ENCODE measurements around the gene SF1. TPM values are rescaled to one million over a fixed set of nuclear protein-coding genes. Genes with fewer than 3 reads are reported as not detected.

SF1 gene
- total and polyA plus RNA-seq, 2 of the 4 experiments (the other 2 are of a cell fraction) = 56.8 to 88.0 TPM

- intact Hi-C loops (cut with micrococcal nuclease) (no loop called here), dilution Hi-C loops (cut with HindIII; ENCODE audit: low sequenced_read_pairs, unreplicated experiment) (no loop called here), in situ Hi-C loops (cut with MboI; ENCODE audit: low sequenced_read_pairs) (no loop called here)
- Histone ChIP-seq H3K9ac (ENCODE audit: low read depth, low read length) (no peak overlapping the region), H3K79me1 (ENCODE audit: low read depth in 1 of 2, low read length in 2 of 2) (no peaks in the 10 kb centered on the region), H2BK120ac (ENCODE audit: low read depth, low read length) (no peak overlapping the region), H3K4me3 (ENCODE audit: insufficient read depth, low read depth, low read length) (no peak overlapping the region), H3K9me3 (ENCODE audit: control insufficient read depth, insufficient read depth, low read length) (no peaks in the 10 kb centered on the region), H2BK5ac (ENCODE audit: low read depth, low read length, poor library complexity, severe bottlenecking) (no peak overlapping the region), H4K91ac (ENCODE audit: insufficient read depth, low read depth, low read length) (no peak overlapping the region), H3K23ac (ENCODE audit: low read depth, low read length) (no peak overlapping the region), H3K36me3 (ENCODE audit: control insufficient read depth, insufficient read depth, low read length) (no peaks in the 10 kb centered on the region), H3K27ac (ENCODE audit: insufficient read depth, low read length) (no peak overlapping the region), H3K4ac (ENCODE audit: low read depth, low read length) (no peak overlapping the region), H2AK9ac (replicated peaks; ENCODE audit: low read depth, low read length, poor library complexity) (peak overlapping the region; percentile 76), H3K18ac (ENCODE audit: low read depth, low read length) (no peak overlapping the region), H4K8ac (ENCODE audit: low read depth in 2 of 2, low read length in 2 of 2) (no peak overlapping the region), H3K14ac (replicated peaks; ENCODE audit: low read depth, low read length) (no peak overlapping the region), H4K20me1 (ENCODE audit: insufficient read depth, low read length) (no peaks in the 10 kb centered on the region), H3K4me2 (ENCODE audit: low read depth, low read length) (no peak overlapping the region), H2BK15ac (ENCODE audit: low read depth, low read length) (no peak overlapping the region), H4K5ac (ENCODE audit: low read depth, low read length) (no peak overlapping the region), H3K27me3 (ENCODE audit: control insufficient read depth, insufficient read depth, low read length) (peaks cover 93% of the 10 kb centered on the region), H2BK20ac (ENCODE audit: low read depth, low read length) (no peak overlapping the region), H3K4me1 (ENCODE audit: control insufficient read depth, insufficient read depth, low read length) (no peaks in the 10 kb centered on the region), H2AK5ac (ENCODE audit: low read depth, low read length) (no peak overlapping the region), H2AFZ (replicated peaks; ENCODE audit: low read length, poor library complexity) (no peak overlapping the region), H3K9me1 (ENCODE audit: insufficient read depth, low read length) (no peaks in the 10 kb centered on the region), H3K56ac (ENCODE audit: extremely low read depth, insufficient read depth, low read length) (no peak overlapping the region)
- ATAC-seq (ENCODE audit: low read depth) = no peak
- ChIA-PET POLR2A (ENCODE audit: unreplicated experiment) (no interaction called here), CTCF (no interaction called here)
- no CpG with 5 or more reads among the region's 4 CpGs for WGBS, 2 experiments (ENCODE audit: extremely low coverage in 2 of 2, insufficient read length in 1 of 2)
- no TSS peak for BruUV-seq (replicated peaks)
- TF ChIP-seq SMC3 (IDR thresholded peaks at IDR 0.05; ENCODE audit: low read depth, low read length) (no peak), MXI1 (IDR thresholded peaks at IDR 0.05; ENCODE audit: borderline replicate concordance, low read depth, low read length) (no peak), USF2 (IDR thresholded peaks at IDR 0.05; ENCODE audit: low read depth, low read length) (no peak), RCOR1 (IDR thresholded peaks at IDR 0.05; ENCODE audit: insufficient replicate concordance, low read length) (no peak), CEBPB (IDR thresholded peaks at IDR 0.05; ENCODE audit: low read depth, low read length) (no peak), RFX5 (IDR thresholded peaks at IDR 0.05; ENCODE audit: low read depth, low read length) (no peak), ELK1 (IDR thresholded peaks at IDR 0.05; ENCODE audit: borderline replicate concordance, low read depth, low read length) (no peak), NFE2L2 (IDR thresholded peaks at IDR 0.05; ENCODE audit: low read depth, low read length) (no peak), MAFK (IDR thresholded peaks at IDR 0.05; ENCODE audit: low read depth, low read length) (no peak), FOS (IDR thresholded peaks at IDR 0.05; ENCODE audit: low read depth, low read length) (no peak), CHD1 (IDR thresholded peaks at IDR 0.05; ENCODE audit: low read depth, low read length) (no peak), BHLHE40 (IDR thresholded peaks at IDR 0.05; ENCODE audit: low read depth, low read length) (no peak), MAZ (IDR thresholded peaks at IDR 0.05; ENCODE audit: borderline replicate concordance, low read depth, low read length) (no peak), CTCF (conservative IDR thresholded peaks at IDR 0.05; ENCODE audit: low read depth, low read length) (no peak), RAD21 (IDR thresholded peaks at IDR 0.05; ENCODE audit: low read length) (no peak), POLR2A (IDR thresholded peaks at IDR 0.05; ENCODE audit: low read depth, low read length) (no peak)
- DNase-seq = no peak
Observed at GRCh38 chr11:64717268-64717578, 61.1 kb downstream of the SF1 start.
